HEK293 (cell line): ENCODE measurements around the gene CADPS.

Experiments
- CTCF ChIA-PET: fragments of 350-600 bp; formaldehyde crosslinking; extraction: SDS; loops from one replicate; lab custom pipeline; 2021; ENCODE audit warnings: antibody characterized with exemption; lab: Yijun Ruan, JAX
- POLR2A ChIA-PET: fragments of 300-600 bp; formaldehyde crosslinking; extraction: SDS; loops from one replicate; lab custom pipeline; 2020; ENCODE audit warnings: antibody characterized with exemption, inconsistent platforms; lab: Yijun Ruan, JAX
- H3K27ac ChIP-seq: fragments of 200-500 bp; sonication (Bioruptor generic); 2 replicates; pipeline ENCODE4 v1.5.1; 2014; ENCODE audit warnings: low read depth, low read length, control low read depth, inconsistent platforms; ENCODE audit errors: extremely low read depth
- H3K36me3 ChIP-seq, 2 experiments: fragments of 200-500 bp in 1 of 2; sonication (Bioruptor generic) in 1 of 2; 1 replicate in 1 of 2; 2 replicates in 1 of 2; pipeline ENCODE4 v1.5.1; 2014 to 2017; ENCODE audit warnings: inconsistent platforms in 2 of 2, low read length in 2 of 2; ENCODE audit not compliant: control insufficient read depth in 2 of 2, insufficient read depth in 1 of 2
- H3K4me1 ChIP-seq: fragments of 200-500 bp; sonication (Bioruptor generic); 2 replicates; pipeline ENCODE4 v1.5.1; 2014; ENCODE audit warnings: mild to moderate bottlenecking, low read length, inconsistent platforms; ENCODE audit not compliant: control insufficient read depth, insufficient read depth
- H3K4me3 ChIP-seq: 2 replicates; pipeline ENCODE4 v1.5.1; 2011; ENCODE audit warnings: low read depth, mild to moderate bottlenecking, control low read depth, low read length, moderate library complexity
- H3K9me3 ChIP-seq: fragments of 200-500 bp; sonication (Bioruptor generic); 2 replicates; pipeline ENCODE4 v1.5.1; 2014; ENCODE audit warnings: low read depth, low read length, inconsistent platforms; ENCODE audit not compliant: control insufficient read depth, insufficient read depth
- KLF8 ChIP-seq: fragments of 450-650 bp; formaldehyde crosslinking; IDR thresholded peaks from 2 replicates; pipeline ENCODE4 v1.5.1; 2016; ENCODE audit warnings: missing biosample characterization, missing genetic modification characterization
- ZEB2 ChIP-seq: fragments of 450-650 bp; formaldehyde crosslinking; IDR thresholded peaks from 2 replicates; pipeline ENCODE4 v1.5.1; 2016; ENCODE audit warnings: missing biosample characterization, missing genetic modification characterization
- ZFP69B ChIP-seq: fragments of 450-650 bp; formaldehyde crosslinking; IDR thresholded peaks from 2 replicates; pipeline ENCODE4 v1.5.1; 2016; ENCODE audit warnings: missing biosample characterization, missing genetic modification characterization
- ZIC2 ChIP-seq: fragments of 450-650 bp; formaldehyde crosslinking; IDR thresholded peaks from 2 replicates; pipeline ENCODE4 v1.5.1; 2016; ENCODE audit warnings: missing biosample characterization, missing genetic modification characterization
- ZNF112 ChIP-seq: fragments of 450-650 bp; formaldehyde crosslinking; IDR thresholded peaks from 2 replicates; pipeline ENCODE4 v1.5.0; 2017; ENCODE audit warnings: missing biosample characterization, missing genetic modification characterization
- ZNF140 ChIP-seq: fragments of 450-650 bp; formaldehyde crosslinking; IDR thresholded peaks from 2 replicates; pipeline ENCODE4 v1.5.1; 2016; ENCODE audit warnings: missing biosample characterization, missing genetic modification characterization
- ZNF157 ChIP-seq: fragments of 450-650 bp; formaldehyde crosslinking; IDR thresholded peaks from 2 replicates; pipeline ENCODE4 v1.5.1; 2016; ENCODE audit warnings: missing biosample characterization, missing genetic modification characterization
- ZNF16 ChIP-seq: fragments of 450-650 bp; formaldehyde crosslinking; IDR thresholded peaks from 2 replicates; pipeline ENCODE4 v1.5.1; 2016; ENCODE audit warnings: low read depth, missing biosample characterization, missing genetic modification characterization
- ZNF221 ChIP-seq: fragments of 450-650 bp; formaldehyde crosslinking; IDR thresholded peaks from 2 replicates; pipeline ENCODE4 v1.5.1; 2017; ENCODE audit warnings: missing biosample characterization, missing genetic modification characterization, borderline replicate concordance
- ZNF292 ChIP-seq: fragments of 450-650 bp; formaldehyde crosslinking; IDR thresholded peaks from 2 replicates; pipeline ENCODE4 v1.5.1; 2016; ENCODE audit warnings: low read depth, missing biosample characterization, missing genetic modification characterization, borderline replicate concordance
- ZNF335 ChIP-seq: fragments of 450-650 bp; formaldehyde crosslinking; conservative IDR thresholded peaks from 2 replicates; pipeline ENCODE4 v1.5.1; 2016; ENCODE audit warnings: missing biosample characterization, missing genetic modification characterization
- ZNF341 ChIP-seq: fragments of 450-650 bp; formaldehyde crosslinking; IDR thresholded peaks from 2 replicates; pipeline ENCODE4; 2016; ENCODE audit warnings: low read depth, missing biosample characterization, missing genetic modification characterization
- ZNF423 ChIP-seq: fragments of 450-650 bp; formaldehyde crosslinking; IDR thresholded peaks from 2 replicates; pipeline ENCODE4 v1.5.1; 2016; ENCODE audit warnings: missing biosample characterization, missing genetic modification characterization
- ZNF621 ChIP-seq: fragments of 450-650 bp; formaldehyde crosslinking; IDR thresholded peaks from 2 replicates; pipeline ENCODE4 v1.5.1; 2017; ENCODE audit warnings: missing biosample characterization, missing genetic modification characterization
- ZNF624 ChIP-seq: fragments of 450-650 bp; formaldehyde crosslinking; IDR thresholded peaks from 2 replicates; pipeline ENCODE4 v1.5.1; 2017; ENCODE audit warnings: missing biosample characterization, missing genetic modification characterization
- TF ChIP-seq, protein P1 (sequence below): fragments of 450-650 bp; formaldehyde crosslinking; IDR thresholded peaks from 2 replicates; pipeline ENCODE4 v1.5.1; 2017; ENCODE audit warnings: missing biosample characterization, missing genetic modification characterization
- TF ChIP-seq, protein P2 (sequence below): fragments of 450-650 bp; formaldehyde crosslinking; IDR thresholded peaks from 2 replicates; pipeline ENCODE4 v1.5.1; 2016; ENCODE audit warnings: missing biosample characterization, missing genetic modification characterization
- TF ChIP-seq, protein P3 (sequence below): fragments of 450-650 bp; formaldehyde crosslinking; IDR thresholded peaks from 2 replicates; pipeline ENCODE4 v1.5.1; 2017; ENCODE audit warnings: missing biosample characterization, missing genetic modification characterization
- TF ChIP-seq, protein P4 (sequence below): fragments of 450-650 bp; formaldehyde crosslinking; IDR thresholded peaks from 2 replicates; pipeline ENCODE4 v1.5.1; 2016; ENCODE audit warnings: missing biosample characterization, missing genetic modification characterization
- TF ChIP-seq, protein P5 (sequence below): fragments of 450-650 bp; formaldehyde crosslinking; IDR thresholded peaks from 2 replicates; pipeline ENCODE4 v1.5.1; 2016; ENCODE audit warnings: missing biosample characterization, missing genetic modification characterization

The CADPS gene

DNA sequence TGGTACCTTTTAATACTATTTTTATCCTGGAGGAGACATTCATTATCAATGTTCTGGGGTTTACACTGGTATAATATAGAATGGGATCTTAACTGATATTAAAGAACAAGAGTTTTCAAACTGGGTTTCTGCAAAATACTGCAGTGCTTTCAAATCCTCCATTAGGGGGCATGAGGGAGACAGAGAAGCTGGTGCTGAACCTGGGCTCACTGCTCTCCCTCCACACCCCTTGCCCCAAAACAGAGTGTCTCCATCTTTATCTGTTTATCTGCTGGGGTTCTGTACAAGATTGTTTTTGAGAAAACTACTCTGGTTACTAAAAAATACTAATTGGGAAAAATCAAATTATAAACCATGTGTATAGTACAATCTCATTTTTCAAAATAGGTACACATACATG, 41.7 kb downstream of the CADPS start:
- no peak overlapping the region for H3K4me3 ChIP-seq

DNA sequence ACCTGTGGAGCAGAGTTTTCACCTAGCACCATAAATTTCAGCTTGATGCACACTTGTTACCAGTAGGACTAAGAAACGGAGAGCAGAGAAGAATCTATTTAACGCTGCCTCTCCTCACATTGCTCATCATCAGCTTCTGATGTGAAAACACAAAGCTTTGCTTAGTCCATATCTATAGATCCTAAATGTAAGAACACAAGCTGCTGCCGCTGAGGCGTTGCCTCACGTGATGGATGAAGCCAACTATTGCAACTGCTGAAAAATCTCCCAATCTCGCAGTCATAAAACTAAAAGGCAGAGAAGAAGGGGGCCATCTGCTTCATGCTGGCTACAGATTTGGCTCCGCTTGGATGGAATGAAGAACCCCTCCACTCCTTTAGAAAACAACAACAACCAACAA, 42.7 kb downstream of the CADPS start:
- Histone ChIP-seq H3K36me3 (no peaks in the 10 kb centered on the region), H3K4me1 (no peaks in the 10 kb centered on the region), H3K9me3 (no peaks in the 10 kb centered on the region), H3K27ac (no peak overlapping the region), H3K4me3 (no peak overlapping the region)
- TF ChIP-seq KLF8 (tag by site-specific recombination) (no peak), ZNF292 (tag by site-specific recombination) (no peak), ZNF341 (tag by site-specific recombination) (no peak), ZIC2 (tag by site-specific recombination) (no peak)
- CTCF ChIA-PET = interaction anchor here (1.2 kb wide), 1 partner anchor 112 kb away, joined by 3 read pairs; no protein-coding TSS in a partner anchor
- POLR2A ChIA-PET = no interaction called here

More for the DNA sequence above, 41.7 kb downstream of the CADPS start:
- H3K9me3 ChIP-seq = no peaks in the 10 kb centered on the region
- POLR2A ChIA-PET = no interaction called here
- CTCF ChIA-PET = interaction anchor here (1.2 kb wide), 1 partner anchor 113 kb away, joined by 3 read pairs; no protein-coding TSS in a partner anchor
- TF ChIP-seq ZNF624 (tag by site-specific recombination) (no peak), ZNF112 (tag by site-specific recombination) (no peak), ZFP69B (tag by site-specific recombination) (no peak)
- TF ChIP-seq, protein P1, sequence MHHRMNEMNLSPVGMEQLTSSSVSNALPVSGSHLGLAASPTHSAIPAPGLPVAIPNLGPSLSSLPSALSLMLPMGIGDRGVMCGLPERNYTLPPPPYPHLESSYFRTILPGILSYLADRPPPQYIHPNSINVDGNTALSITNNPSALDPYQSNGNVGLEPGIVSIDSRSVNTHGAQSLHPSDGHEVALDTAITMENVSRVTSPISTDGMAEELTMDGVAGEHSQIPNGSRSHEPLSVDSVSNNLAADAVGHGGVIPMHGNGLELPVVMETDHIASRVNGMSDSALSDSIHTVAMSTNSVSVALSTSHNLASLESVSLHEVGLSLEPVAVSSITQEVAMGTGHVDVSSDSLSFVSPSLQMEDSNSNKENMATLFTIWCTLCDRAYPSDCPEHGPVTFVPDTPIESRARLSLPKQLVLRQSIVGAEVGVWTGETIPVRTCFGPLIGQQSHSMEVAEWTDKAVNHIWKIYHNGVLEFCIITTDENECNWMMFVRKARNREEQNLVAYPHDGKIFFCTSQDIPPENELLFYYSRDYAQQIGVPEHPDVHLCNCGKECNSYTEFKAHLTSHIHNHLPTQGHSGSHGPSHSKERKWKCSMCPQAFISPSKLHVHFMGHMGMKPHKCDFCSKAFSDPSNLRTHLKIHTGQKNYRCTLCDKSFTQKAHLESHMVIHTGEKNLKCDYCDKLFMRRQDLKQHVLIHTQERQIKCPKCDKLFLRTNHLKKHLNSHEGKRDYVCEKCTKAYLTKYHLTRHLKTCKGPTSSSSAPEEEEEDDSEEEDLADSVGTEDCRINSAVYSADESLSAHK (tag by site-specific recombination) = no peak
- TF ChIP-seq, all 188 proteins: peak for 0
- H3K4me1 ChIP-seq = no peaks in the 10 kb centered on the region
- no peak overlapping the region for H3K27ac ChIP-seq
- no peaks in the 10 kb centered on the region for H3K36me3 ChIP-seq

DNA sequence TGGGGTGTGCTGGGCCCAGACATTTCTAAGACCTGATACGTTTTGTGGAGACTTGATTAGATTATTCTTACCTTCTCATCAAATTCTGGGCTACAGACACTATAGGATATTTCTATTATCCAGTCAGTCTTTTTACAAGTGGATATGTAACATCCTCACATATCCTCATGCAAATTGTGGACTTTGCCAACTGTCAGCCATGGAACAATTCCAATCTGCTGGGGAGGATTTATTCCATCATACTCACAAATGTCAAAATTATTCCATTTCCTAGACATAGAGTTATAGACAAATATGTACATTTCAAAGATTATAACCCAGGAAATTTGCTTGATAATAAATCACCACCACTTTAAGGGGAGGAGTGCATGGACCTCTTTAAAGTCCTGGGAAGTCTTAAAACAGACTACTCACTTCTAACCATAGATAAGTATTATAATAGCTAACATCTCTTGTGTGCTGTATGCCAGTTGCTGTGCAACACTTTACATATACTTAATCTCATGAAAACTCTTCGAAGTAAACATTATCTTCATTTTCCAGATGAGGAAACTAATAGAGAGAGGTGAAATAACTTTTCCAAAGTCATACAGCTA, 44.4 kb downstream of the CADPS start:
- ChIA-PET POLR2A (no interaction called here), CTCF (interaction anchor here (0.9 kb wide), 1 partner anchor 15 kb away, joined by 4 read pairs; no protein-coding TSS in a partner anchor)
- Histone ChIP-seq H3K4me1 (no peaks in the 10 kb centered on the region), H3K36me3 (no peaks in the 10 kb centered on the region), H3K27ac (no peak overlapping the region), H3K4me3 (no peak overlapping the region), H3K9me3 (no peaks in the 10 kb centered on the region)
- TF ChIP-seq ZNF335 (tag by site-specific recombination) (no peak), ZNF221 (tag by site-specific recombination) (no peak), ZNF157 (tag by site-specific recombination) (no peak), ZNF140 (tag by site-specific recombination) (no peak), ZNF423 (tag by site-specific recombination) (no peak), ZEB2 (no peak), ZIC2 (tag by site-specific recombination) (no peak), ZNF621 (tag by site-specific recombination) (no peak), ZNF16 (no peak)
- TF ChIP-seq, protein P2, sequence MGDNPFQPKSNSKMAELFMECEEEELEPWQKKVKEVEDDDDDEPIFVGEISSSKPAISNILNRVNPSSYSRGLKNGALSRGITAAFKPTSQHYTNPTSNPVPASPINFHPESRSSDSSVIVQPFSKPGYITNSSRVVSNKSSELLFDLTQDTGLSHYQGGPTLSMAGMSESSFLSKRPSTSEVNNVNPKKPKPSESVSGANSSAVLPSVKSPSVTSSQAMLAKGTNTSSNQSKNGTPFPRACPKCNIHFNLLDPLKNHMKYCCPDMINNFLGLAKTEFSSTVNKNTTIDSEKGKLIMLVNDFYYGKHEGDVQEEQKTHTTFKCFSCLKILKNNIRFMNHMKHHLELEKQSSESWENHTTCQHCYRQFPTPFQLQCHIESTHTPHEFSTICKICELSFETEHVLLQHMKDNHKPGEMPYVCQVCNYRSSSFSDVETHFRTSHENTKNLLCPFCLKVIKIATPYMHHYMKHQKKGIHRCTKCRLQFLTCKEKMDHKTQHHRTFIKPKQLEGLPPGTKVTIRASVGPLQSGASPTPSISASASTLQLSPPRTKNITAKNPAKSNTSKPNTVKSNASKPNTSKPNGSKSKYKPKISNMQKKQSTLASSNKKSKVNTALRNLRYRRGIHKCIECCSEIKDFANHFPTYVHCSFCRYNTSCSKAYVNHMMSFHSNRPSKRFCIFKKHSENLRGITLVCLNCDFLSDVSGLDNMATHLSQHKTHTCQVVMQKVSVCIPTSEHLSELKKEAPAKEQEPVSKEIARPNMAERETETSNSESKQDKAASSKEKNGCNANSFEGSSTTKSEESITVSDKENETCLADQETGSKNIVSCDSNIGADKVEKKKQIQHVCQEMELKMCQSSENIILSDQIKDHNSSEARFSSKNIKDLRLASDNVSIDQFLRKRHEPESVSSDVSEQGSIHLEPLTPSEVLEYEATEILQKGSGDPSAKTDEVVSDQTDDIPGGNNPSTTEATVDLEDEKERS (tag by site-specific recombination) = no peak
- TF ChIP-seq, protein P3, sequence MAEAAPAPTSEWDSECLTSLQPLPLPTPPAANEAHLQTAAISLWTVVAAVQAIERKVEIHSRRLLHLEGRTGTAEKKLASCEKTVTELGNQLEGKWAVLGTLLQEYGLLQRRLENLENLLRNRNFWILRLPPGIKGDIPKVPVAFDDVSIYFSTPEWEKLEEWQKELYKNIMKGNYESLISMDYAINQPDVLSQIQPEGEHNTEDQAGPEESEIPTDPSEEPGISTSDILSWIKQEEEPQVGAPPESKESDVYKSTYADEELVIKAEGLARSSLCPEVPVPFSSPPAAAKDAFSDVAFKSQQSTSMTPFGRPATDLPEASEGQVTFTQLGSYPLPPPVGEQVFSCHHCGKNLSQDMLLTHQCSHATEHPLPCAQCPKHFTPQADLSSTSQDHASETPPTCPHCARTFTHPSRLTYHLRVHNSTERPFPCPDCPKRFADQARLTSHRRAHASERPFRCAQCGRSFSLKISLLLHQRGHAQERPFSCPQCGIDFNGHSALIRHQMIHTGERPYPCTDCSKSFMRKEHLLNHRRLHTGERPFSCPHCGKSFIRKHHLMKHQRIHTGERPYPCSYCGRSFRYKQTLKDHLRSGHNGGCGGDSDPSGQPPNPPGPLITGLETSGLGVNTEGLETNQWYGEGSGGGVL (tag by site-specific recombination) = no peak
- TF ChIP-seq, protein P4, sequence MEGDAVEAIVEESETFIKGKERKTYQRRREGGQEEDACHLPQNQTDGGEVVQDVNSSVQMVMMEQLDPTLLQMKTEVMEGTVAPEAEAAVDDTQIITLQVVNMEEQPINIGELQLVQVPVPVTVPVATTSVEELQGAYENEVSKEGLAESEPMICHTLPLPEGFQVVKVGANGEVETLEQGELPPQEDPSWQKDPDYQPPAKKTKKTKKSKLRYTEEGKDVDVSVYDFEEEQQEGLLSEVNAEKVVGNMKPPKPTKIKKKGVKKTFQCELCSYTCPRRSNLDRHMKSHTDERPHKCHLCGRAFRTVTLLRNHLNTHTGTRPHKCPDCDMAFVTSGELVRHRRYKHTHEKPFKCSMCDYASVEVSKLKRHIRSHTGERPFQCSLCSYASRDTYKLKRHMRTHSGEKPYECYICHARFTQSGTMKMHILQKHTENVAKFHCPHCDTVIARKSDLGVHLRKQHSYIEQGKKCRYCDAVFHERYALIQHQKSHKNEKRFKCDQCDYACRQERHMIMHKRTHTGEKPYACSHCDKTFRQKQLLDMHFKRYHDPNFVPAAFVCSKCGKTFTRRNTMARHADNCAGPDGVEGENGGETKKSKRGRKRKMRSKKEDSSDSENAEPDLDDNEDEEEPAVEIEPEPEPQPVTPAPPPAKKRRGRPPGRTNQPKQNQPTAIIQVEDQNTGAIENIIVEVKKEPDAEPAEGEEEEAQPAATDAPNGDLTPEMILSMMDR (tag by site-specific recombination) = no peak
- TF ChIP-seq, protein P5, sequence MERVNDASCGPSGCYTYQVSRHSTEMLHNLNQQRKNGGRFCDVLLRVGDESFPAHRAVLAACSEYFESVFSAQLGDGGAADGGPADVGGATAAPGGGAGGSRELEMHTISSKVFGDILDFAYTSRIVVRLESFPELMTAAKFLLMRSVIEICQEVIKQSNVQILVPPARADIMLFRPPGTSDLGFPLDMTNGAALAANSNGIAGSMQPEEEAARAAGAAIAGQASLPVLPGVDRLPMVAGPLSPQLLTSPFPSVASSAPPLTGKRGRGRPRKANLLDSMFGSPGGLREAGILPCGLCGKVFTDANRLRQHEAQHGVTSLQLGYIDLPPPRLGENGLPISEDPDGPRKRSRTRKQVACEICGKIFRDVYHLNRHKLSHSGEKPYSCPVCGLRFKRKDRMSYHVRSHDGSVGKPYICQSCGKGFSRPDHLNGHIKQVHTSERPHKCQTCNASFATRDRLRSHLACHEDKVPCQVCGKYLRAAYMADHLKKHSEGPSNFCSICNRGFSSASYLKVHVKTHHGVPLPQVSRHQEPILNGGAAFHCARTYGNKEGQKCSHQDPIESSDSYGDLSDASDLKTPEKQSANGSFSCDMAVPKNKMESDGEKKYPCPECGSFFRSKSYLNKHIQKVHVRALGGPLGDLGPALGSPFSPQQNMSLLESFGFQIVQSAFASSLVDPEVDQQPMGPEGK (tag by site-specific recombination) = no peak
